Body of pancreas (tissue), 4 donors: ENCODE results near the gene PDHX.

Experiments used
- POLR2A ChIP-seq, 3 donors: fragments of 450-650 bp; IDR thresholded peaks; one replicate each; pipeline ENCODE4 v1.6.1; 2016; ENCODE audit warnings: antibody characterized with exemption in 3 of 3, mild to moderate bottlenecking in 2 of 3
- TF ChIP-seq, protein P1 (sequence below), 7 experiments: fragments of 450-650 bp in 4 of 7; fragments of 200-600 bp in 3 of 7; sonication (generic) in 3 of 7; IDR thresholded peaks; one replicate each; pipeline ENCODE4 v1.5.1; 2016 to 2019; ENCODE audit warnings: antibody characterized with exemption in 7 of 7

DNA sequence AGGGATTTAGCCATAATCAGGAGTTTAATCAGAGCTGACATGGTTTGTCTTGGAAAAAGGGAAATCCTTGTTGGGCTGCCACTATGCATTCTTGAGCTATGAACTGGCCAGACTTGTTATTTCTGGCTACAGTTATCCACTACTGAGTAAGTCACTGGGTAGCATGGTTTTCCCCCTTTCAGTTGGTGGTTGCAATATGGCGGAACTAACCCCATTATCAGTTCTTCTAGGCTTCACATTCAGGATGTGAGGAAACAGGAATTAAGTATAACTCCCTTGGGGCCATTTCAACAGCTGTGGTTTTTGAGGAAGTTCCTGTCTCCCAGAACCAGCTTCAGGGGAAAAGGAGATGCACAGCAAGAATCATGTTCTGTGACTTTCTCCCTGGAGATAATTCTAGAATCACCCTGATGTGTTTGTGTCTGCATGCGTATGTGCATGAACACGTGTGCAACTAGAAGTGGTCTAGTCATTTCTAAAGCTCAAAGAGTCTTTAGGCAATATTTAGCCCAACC lies 119.5 kb downstream of the PDHX start:
- TF ChIP-seq POLR2A (IDR thresholded peaks at IDR 0.05) = no peak
- TF ChIP-seq, protein P1, sequence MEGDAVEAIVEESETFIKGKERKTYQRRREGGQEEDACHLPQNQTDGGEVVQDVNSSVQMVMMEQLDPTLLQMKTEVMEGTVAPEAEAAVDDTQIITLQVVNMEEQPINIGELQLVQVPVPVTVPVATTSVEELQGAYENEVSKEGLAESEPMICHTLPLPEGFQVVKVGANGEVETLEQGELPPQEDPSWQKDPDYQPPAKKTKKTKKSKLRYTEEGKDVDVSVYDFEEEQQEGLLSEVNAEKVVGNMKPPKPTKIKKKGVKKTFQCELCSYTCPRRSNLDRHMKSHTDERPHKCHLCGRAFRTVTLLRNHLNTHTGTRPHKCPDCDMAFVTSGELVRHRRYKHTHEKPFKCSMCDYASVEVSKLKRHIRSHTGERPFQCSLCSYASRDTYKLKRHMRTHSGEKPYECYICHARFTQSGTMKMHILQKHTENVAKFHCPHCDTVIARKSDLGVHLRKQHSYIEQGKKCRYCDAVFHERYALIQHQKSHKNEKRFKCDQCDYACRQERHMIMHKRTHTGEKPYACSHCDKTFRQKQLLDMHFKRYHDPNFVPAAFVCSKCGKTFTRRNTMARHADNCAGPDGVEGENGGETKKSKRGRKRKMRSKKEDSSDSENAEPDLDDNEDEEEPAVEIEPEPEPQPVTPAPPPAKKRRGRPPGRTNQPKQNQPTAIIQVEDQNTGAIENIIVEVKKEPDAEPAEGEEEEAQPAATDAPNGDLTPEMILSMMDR (IDR thresholded peaks at IDR 0.05) = no peak
